ENCODE results near the gene FOXK2.
A peak's percentile ranks its signal among the peaks of the same experiment; 100 is the strongest.

FOXK2 gene

GRCh38 chr17:82518826-82519810, at the start of gene FOXK2:
FOXK2 (plus strand) TSS chr17:82519732; CDS start chr17:82519889, 157 bp downstream.
- peak; percentile 96 for DNase-seq

- DNase-seq, result no peak
Observed at GRCh38 chr17:82470065-82470464, 49.5 kb upstream of the FOXK2 start.

GRCh38 chr17:82474223-82475010, 45.1 kb upstream of the FOXK2 start:
- DNase-seq, result no peak

GRCh38 chr17:82475458-82475857, 44.1 kb upstream of the FOXK2 start:
- no peak for DNase-seq

- DNase-seq, result no peak
Observed at GRCh38 chr17:82477934-82478333, 41.6 kb upstream of the FOXK2 start.

GRCh38 chr17:82479602-82480001, 39.9 kb upstream of the FOXK2 start:
- no peak for DNase-seq

- DNase-seq, result no peak
Observed at GRCh38 chr17:82480318-82480717, 39.2 kb upstream of the FOXK2 start.

GRCh38 chr17:82483204-82483660, 36.3 kb upstream of the FOXK2 start:
- no peak for DNase-seq

- no peak for DNase-seq
Observed at GRCh38 chr17:82483836-82484235, 35.7 kb upstream of the FOXK2 start.

GRCh38 chr17:82486231-82487094, 33.1 kb upstream of the FOXK2 start:
- no peak for DNase-seq

- DNase-seq, result no peak
Observed at GRCh38 chr17:82487910-82488309, 31.6 kb upstream of the FOXK2 start.

GRCh38 chr17:82489117-82489516, 30.4 kb upstream of the FOXK2 start:
- DNase-seq, result no peak

GRCh38 chr17:82489851-82490511, 29.6 kb upstream of the FOXK2 start:
- DNase-seq, result no peak

- DNase-seq, result peak; percentile 31
Observed at GRCh38 chr17:82490512-82491195, 28.9 kb upstream of the FOXK2 start.

- no peak for DNase-seq
Observed at GRCh38 chr17:82491196-82491530, 28.4 kb upstream of the FOXK2 start.

GRCh38 chr17:82491533-82491932, 28.0 kb upstream of the FOXK2 start:
- no peak for DNase-seq

- no peak for DNase-seq
Observed at GRCh38 chr17:82492643-82493225, 26.8 kb upstream of the FOXK2 start.

- DNase-seq, result no peak
Observed at GRCh38 chr17:82493226-82493781, 26.2 kb upstream of the FOXK2 start.

- DNase-seq, result peak; percentile 96
Observed at GRCh38 chr17:82494236-82495055, 25.1 kb upstream of the FOXK2 start.

Measured in eye (tissue), 1 donor.